Mesothelial cell of epicardium (in vitro differentiated cells): ENCODE results near the gene POLR2M. TPM values are rescaled to one million over a fixed set of nuclear protein-coding genes. Genes with fewer than 3 reads are reported as not detected.

Source experiments
- DNase-seq, 2 experiments: peaks; one replicate each; pipeline ENCODE4 v3.0.0; 2021; ENCODE audit warnings: low spot score in 2 of 2; ENCODE audit not compliant: unreplicated experiment in 2 of 2
- H3K27ac Mint-ChIP-seq: 2 replicates; pipeline ENCODE4 v1.8.0; 2021; ENCODE audit warnings: mixed read lengths
- H3K27me3 Mint-ChIP-seq: 2 replicates; pipeline ENCODE4 v1.8.0; 2021; ENCODE audit warnings: low read depth, mixed read lengths
- H3K36me3 Mint-ChIP-seq: 2 replicates; pipeline ENCODE4 v1.8.0; 2021; ENCODE audit warnings: mixed read lengths
- H3K4me1 Mint-ChIP-seq: 2 replicates; pipeline ENCODE4 v1.8.0; 2021; ENCODE audit warnings: mixed read lengths
- H3K4me3 Mint-ChIP-seq: 2 replicates; pipeline ENCODE4 v1.8.0; 2021; ENCODE audit warnings: mild to moderate bottlenecking, moderate library complexity, mixed read lengths
- H3K9me3 Mint-ChIP-seq: 2 replicates; pipeline ENCODE4 v1.8.0; 2021; ENCODE audit warnings: mixed read lengths
- CTCF ChIP-seq: fragments of 200-600 bp; sonication (generic); IDR thresholded peaks from one replicate; pipeline ENCODE4 v1.5.0; 2021; ENCODE audit warnings: antibody characterized with exemption; ENCODE audit not compliant: unreplicated experiment
- total RNA-seq: library from RNA; stranded (reverse); gene quantifications from 3 replicates; pipeline ENCODE4 v1.2.1, GENCODE V29; 2021

The POLR2M gene
- total RNA-seq, 1 donor from 2014 or later: 109 TPM

GRCh38 chr15:57675481-57676181 is 30.9 kb upstream of the POLR2M start:
- no peak for DNase-seq
- TF ChIP-seq CTCF: no peak
- no peak overlapping the region for H3K4me3 Mint-ChIP-seq
- peaks cover 35% of the 10 kb centered on the region for H3K4me1 Mint-ChIP-seq
- H3K27ac Mint-ChIP-seq: peak overlapping the region; percentile 93
- H3K36me3 Mint-ChIP-seq: peaks cover 10% of the 10 kb centered on the region
- H3K27me3 Mint-ChIP-seq: no peaks in the 10 kb centered on the region
- H3K9me3 Mint-ChIP-seq: peaks cover 16% of the 10 kb centered on the region

- H3K4me3 Mint-ChIP-seq: no peak overlapping the region
- TF ChIP-seq CTCF: no peak
- H3K9me3 Mint-ChIP-seq: peaks cover 12% of the 10 kb centered on the region
- peaks cover 5% of the 10 kb centered on the region for H3K36me3 Mint-ChIP-seq
- H3K4me1 Mint-ChIP-seq: peaks cover 36% of the 10 kb centered on the region
- DNase-seq: no peak
- H3K27ac Mint-ChIP-seq: peak overlapping the region; percentile 23
- no peaks in the 10 kb centered on the region for H3K27me3 Mint-ChIP-seq
Measured at GRCh38 chr15:57676585-57676984, 29.9 kb upstream of the POLR2M start.

GRCh38 chr15:57677204-57677603 is 29.3 kb upstream of the POLR2M start:
- no peak for TF ChIP-seq CTCF
- Mint-ChIP-seq H3K9me3 (peaks cover 6% of the 10 kb centered on the region), H3K27ac (no peak overlapping the region), H3K4me1 (peaks cover 33% of the 10 kb centered on the region), H3K36me3 (peaks cover 3% of the 10 kb centered on the region), H3K27me3 (no peaks in the 10 kb centered on the region), H3K4me3 (no peak overlapping the region)
- no peak for DNase-seq

- Mint-ChIP-seq H3K4me1 (peaks cover 32% of the 10 kb centered on the region), H3K36me3 (peaks cover 2% of the 10 kb centered on the region), H3K4me3 (no peak overlapping the region), H3K27me3 (no peaks in the 10 kb centered on the region), H3K9me3 (peaks cover 5% of the 10 kb centered on the region), H3K27ac (peak overlapping the region; percentile 33)
- TF ChIP-seq CTCF: no peak
- no peak for DNase-seq
Measured at GRCh38 chr15:57680021-57680420, 26.5 kb upstream of the POLR2M start.

- Mint-ChIP-seq H3K36me3 (peaks cover 2% of the 10 kb centered on the region), H3K27ac (no peak overlapping the region), H3K27me3 (no peaks in the 10 kb centered on the region), H3K4me1 (peaks cover 33% of the 10 kb centered on the region), H3K9me3 (peaks cover 5% of the 10 kb centered on the region), H3K4me3 (no peak overlapping the region)
- no peak for DNase-seq
- TF ChIP-seq CTCF: no peak
Measured at GRCh38 chr15:57681011-57681410, 25.5 kb upstream of the POLR2M start.
